8988T (cell line): ENCODE data around the gene HOMER1.
A peak's percentile ranks its signal among the peaks of the same experiment; 100 is the strongest.

ENCODE experiments used
- DNase-seq: peaks from one replicate; pipeline ENCODE4 v3.0.0; 2011

Gene HOMER1, protein sequence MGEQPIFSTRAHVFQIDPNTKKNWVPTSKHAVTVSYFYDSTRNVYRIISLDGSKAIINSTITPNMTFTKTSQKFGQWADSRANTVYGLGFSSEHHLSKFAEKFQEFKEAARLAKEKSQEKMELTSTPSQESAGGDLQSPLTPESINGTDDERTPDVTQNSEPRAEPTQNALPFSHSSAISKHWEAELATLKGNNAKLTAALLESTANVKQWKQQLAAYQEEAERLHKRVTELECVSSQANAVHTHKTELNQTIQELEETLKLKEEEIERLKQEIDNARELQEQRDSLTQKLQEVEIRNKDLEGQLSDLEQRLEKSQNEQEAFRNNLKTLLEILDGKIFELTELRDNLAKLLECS

DNA sequence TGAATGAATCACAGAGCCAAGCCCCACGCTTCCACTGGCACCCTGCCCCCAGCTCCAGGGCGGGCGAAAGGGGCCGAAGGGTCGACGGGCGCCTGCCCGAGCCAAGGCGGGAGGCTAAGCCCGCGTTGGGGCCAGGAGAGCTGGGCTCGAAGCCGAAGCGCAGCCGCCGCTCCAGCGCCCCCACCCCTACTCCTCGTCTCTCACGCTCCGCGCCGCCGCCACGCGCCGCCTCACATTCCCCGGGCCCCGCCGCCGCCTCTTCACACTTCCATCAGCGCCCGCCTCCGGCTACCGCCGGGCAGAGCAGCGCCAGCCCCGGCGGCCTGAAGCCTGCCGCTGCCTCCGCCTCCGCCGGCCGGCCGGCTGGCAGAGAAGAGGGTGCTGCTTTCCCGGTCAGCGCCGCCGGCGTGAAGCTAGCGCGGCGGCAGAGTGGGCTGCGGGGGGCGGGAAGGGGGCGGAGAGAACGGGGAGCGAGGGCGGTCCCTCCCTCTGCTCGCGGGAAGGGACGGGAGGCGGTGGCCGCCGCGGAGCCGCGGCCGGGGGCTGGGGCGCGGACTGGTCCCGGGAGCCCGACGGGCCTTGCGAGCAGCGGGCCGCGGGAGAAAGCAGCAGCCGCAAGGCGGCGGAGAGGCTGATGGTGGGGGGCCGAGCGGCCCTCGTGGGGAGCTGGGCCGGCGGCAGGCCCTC is at the start of gene HOMER1:
TSS of gene HOMER1 (minus strand) at position 431 of the 687 bp plus-strand sequence. CDS start 1,360 bp downstream, outside the sequence.
- DNase-seq = peak; percentile 66

DNA sequence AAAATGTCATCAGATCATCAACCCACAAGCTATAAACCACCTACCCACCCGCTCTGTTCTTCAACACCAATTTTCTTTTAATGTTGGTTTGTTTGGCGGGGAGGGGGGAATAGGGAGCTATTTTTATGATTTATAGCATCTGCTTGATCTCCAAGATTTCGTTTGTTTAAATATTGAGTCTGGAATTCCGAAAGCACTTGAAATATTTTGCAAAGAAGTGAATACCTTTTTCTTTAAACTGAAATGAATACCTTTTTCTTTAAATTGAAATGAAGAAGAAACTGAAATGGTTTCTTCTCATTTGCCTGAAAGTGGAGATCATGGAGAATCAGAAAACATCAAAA is 49.3 kb upstream of the HOMER1 start:
- no peak for DNase-seq

DNA sequence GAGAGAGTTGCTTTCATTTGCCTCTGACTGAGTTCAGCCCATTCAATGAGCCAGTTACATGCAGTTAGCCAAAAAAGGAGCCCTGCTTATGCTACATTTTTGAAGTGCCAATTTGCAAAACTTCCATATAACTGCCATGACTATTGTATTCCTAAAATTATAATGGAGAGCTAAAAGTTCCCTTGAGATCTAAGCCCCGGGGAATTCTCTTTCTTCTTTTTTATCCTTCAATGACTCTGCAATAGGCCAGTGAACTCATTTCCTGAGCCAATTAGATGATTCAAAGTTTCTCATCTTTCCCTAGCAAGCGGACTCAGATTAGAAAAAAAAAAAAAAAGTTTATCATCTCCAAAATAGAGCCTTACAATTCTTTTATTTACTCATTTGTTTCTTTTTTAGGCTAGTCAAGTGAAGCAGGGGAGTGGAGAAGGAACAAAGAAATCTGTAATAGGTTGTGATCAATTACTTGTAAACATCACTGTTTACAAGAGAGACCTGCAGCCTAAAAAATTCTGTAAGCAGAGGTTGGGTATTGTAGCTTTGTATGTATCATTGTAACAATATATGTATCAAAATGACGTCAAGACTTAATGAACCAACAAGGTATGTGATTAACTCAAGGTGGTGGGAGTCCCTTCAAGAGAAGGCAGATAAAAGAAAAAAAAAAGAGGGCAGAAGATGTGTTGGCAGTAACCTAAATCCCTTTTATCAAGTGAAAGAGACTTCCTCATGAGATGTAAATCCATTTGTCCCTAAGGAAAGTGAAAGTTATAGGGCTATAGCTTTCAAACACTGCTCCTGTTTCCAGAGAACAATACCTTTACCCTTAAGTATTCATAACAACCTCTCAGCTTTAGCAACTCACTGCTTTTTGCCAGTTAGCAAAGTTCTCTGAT is 48.7 kb upstream of the HOMER1 start:
- no peak for DNase-seq

DNA sequence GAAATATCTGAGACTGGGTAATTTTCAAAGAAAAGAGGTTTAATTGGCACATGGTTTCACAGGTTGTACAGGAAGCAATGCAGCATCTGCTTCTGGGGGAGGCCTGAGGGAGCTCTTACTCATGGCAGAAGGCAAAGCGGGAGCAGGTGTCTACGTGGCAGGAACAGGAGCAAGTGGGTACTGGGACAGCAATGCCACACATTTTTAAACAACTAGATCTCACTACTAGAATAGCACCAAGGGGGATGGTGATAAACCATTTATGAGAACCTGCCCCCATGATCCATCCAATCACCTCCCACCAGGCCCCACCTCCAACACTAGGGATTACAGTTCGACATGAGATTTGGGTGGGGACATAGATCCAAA is 47.6 kb upstream of the HOMER1 start:
- DNase-seq = no peak

DNA sequence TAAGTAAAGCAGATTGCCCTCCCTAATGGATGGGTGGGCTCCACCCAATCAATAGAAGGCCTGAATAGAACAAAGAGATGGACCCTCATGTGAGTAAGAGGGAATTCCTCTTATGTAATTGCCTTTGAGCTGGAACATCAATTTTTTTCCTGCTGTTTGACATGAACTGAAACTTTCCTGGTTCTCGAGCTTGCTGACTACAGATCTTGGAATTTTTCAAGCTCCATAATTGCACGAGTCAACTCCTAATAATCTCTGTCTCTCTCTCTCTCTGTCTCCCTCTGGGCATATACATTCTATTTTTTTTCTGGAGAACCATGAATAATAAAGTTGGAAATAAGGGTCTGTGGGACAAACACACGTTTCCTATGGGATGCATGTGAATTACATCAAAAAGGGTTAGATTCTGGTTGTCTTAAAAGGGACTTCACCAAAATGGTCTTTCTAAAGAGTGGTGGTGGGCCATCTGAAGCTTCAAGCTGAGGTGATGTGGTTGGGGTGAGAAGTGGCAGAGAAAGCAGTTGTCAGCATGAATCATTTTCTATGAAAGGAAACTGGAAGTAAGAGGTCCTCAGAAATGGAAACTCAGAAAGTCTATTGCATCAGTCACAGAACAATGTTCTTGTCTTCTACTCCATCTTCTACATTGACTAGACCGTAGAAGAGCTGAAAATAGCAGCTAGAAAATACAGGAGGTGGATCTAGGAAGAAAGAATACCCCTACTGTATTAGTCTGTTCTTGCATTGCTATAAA is 47.0 kb upstream of the HOMER1 start:
- DNase-seq = no peak

DNA sequence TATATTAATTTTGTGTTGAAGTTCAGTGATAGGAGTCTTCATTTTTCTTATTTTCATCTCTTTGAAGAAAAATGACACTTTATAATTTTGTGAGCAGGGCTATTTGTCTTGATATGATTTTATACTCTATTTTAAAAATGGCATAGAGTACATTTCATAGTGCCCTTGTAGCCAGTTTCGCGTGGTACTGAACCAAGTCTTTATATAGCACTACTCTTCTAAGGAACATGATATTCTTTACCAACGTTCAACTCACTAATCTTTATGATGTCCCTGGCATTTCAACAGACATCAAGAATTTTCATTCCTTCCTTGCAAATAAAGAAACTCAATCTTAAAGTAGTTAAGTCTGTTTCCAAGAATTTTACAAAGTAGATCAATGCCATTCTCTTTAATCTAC is 41.5 kb upstream of the HOMER1 start:
- no peak for DNase-seq

DNA sequence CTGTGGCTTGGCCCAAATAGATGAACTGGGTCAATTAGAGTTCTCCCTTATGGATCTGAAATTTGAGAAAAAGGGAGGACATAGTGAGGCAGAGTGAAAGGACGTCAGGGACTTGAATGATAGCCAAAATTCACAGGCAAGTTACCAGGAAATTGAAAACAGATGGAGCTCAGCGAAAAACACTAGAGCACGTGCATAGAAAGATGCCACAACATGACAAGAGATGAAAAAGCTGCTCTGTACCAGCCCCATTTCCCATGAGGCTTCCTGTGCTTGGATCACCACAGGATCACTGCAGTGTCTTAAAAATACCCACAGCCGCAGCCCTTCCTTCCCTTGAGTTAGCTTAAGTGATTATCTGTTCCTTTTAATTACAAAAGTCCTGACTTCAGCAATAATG is 39.0 kb upstream of the HOMER1 start:
- DNase-seq = no peak

DNA sequence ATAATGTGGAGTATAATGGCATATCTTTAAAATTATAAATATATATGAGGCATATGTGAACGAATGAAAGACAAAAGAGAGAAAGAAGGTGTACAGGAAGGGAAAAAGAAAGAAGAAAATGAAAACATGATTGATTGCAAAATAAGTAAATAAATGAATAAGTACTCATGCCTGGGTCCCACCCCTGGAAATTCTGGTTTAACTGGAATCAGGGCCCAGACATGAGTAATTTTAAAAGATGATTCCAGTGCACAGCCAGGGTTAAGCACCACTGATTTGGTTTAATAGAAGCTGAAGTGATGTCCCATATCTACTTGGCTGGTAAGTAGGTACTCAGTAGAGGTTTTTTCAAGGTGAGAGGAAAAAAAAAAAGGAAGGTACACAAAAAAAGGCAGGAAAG is 34.0 kb upstream of the HOMER1 start:
- no peak for DNase-seq

DNA sequence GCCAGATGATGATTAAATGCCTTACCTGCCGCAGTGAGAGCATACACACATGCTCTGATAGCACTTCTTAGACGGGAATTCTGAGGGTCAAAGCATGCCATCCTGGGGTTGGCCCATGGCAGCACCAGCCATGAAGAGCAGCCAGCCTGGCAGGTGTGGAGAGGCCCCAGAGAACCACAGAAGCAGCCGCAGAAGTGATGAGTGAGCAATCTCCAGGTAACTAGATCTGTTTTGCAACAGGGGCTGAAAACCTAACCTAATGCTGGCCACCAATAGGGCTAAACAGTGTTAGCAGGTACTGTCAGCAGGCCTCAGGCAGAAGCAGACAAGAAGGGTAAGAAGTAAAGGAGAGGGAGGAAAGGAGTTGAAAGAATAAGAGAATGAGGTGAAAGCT is 33.5 kb upstream of the HOMER1 start:
- no peak for DNase-seq

DNA sequence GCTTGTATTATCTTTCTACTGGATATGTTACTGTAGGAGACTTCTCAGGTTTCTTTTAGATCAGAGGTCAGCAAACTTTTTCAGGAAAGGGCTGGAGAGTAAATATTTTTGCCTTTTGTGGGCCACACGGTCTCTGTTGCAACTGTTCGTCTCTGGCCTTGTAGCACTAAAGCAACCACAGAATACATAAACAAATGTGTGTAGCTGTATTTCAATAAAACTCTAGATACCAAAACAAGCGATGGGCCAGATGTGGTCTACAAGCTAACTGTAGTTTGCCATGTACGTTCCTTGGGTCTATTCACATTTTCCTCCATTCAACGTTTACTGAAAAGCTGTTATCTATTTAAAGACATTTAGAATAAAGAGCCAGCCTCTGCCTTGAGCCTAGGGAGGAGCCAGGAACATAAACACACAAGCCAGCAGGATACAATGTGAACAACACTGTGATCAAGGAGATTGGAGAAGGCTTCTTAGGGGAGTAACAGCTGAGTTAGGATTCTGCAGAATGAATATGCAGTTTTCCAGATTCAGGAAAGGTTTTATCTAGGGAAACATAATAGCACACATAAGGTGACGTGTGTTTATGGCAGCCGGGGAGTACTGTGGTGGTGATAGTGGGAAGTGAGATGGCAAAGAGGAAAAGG is 33.0 kb upstream of the HOMER1 start:
- DNase-seq = no peak

DNA sequence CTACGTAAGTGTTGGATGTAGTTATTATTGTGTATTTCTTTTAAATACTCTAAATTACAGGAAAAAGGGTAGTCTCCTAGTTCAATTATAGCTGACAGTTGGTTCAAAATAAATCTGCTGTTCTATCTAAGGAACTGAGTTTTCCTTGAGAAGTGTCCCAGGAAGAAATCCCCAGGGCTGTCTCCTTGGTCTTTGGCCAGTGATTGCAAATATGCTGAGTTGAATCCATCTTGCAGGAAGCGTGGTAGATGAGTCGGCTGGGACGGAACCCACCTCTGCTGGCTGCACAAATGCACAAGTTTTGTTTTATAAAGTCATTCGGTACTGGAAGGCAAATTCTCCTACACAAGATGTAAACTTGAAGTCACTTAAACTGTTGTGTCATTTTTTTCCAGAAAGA is 30.2 kb upstream of the HOMER1 start:
- no peak for DNase-seq

DNA sequence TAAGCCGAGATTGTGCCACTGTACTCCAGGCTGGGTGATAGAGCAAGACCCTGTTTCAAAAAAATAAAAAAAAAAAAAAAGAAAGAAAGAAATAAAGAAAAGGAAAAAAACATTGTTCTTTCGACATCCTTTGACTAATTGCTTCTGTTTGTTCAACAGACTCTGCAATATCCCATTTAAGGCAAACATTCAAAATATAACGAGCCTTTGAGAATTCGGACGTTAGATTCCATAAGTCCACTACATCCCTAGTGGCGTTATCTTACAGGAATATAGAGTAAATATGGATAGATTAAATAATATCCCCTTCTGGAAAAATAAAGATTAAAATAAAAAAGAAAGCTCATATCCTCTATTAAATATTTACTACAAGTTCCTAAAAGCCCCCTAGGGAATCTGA is 27.0 kb upstream of the HOMER1 start:
- DNase-seq = no peak

DNA sequence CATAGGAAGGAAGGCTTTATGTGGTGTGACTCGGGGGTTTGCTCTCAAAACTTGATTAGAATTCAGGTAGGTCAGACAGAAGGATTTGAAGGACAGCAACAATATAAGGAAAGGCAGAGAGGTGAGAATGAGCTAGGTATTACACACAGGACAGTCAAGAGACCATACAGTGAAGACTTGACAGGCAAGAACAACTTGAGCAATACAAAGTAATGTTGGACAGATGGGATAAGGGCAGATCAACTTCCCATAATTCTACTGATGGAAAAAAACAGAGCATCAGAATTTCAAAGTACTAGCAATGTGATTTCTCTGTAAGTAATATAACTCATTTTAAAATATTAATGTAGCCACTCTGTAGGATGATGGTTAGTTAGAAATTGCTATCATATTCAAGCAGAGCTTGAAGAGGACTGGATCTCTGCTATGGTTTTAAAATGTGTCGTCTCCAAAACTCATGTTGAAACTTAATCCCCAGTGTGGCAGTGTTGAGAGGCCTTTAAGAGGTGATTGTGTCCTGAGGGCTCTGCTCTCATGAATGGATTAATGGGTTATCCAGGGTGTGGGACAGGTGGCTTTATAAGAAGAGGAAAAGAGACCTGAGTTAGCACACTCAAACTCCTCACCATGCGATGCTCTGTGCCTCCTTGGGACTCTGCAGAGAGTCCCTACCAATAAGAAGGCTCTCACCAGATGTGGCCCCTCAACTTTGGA is 22.4 kb upstream of the HOMER1 start:
- no peak for DNase-seq

DNA sequence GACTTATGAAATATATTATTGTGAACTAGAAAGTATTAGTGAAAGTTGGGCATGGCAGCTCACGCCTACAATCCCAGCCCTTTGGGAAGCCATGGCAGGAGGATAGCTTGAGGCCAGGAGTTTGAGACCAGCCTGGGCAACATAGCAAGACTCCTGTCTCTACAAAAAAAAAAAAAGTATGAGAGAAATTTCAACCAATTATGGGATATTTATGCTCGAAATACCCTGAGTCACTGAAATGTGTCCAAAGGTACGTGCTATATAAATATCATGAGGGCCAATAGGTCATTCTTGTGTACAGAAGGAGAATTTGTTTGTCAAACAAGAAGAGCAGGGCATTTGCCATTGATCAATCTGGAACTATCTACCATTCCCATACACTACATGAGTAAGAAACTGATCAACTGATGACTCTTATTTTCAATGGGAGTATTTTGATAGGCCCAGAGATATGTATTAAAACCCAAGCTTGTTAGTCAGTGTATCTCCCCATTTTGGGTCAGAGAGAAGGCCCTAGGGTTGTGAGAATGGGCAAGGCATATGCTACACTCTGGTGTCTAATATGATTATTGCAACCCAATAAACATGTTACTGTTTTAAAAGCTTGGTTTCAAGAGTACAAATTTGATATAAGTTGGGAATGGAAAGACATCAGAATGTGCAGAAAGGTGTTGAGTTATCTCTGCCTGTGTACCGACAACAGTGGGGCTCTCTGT is 21.7 kb upstream of the HOMER1 start:
- DNase-seq = no peak

DNA sequence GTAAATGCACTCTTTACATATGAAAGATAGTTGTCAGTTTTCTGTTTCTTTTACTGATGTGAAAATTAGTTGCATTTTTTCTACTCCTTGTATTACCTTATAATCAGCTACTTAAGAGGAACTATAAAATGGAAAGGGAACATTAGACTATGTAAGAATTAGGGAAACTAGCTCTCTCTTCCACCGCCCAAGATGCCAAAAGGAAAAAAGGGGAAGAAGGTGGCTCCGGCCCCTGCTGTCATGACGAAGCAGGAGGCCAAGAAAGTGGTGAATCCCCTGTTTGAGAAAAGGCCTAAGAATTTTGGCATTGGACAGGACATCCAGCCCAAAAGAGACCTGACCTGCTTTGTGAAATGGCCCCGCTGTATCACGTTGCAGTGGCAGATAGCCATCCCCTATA is 15.2 kb upstream of the HOMER1 start:
- DNase-seq = no peak

DNA sequence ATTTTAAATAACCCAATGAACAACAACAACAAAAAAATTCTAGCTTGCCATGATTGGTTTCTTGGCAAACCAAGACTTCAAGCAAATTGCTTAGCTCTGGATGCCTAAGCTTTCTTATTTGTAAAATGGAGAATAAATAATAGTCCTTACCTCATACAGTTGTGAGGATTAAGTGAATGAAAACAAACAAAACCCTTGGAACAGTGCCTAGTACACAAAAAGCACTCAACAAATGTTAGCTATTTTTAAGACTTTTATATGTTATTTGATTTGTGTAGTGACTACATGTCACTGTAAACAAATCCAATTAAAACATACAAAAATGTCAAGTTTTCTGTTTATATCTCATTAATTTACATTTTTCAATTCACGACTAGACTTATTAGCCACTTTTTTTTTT is 13.5 kb upstream of the HOMER1 start:
- DNase-seq = no peak

DNA sequence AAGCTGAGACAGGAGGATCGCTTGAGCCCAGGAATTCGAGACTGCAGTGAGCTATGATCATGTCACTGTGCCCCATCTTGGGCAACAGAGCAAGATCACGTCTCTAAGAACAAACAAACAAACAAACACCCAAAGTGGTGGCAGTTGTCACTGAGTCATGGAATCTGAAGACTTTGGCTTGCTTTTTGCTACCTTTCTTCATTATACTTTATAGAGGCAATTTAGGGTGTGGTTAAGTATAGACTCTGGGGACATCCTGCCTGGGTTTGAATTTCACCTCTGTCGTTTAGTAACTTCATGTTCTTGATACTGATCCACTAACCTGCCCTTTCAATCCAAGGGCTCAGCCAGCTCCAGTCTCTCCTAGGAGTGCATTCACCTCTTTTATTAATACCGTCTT is 13.0 kb upstream of the HOMER1 start:
- no peak for DNase-seq

DNA sequence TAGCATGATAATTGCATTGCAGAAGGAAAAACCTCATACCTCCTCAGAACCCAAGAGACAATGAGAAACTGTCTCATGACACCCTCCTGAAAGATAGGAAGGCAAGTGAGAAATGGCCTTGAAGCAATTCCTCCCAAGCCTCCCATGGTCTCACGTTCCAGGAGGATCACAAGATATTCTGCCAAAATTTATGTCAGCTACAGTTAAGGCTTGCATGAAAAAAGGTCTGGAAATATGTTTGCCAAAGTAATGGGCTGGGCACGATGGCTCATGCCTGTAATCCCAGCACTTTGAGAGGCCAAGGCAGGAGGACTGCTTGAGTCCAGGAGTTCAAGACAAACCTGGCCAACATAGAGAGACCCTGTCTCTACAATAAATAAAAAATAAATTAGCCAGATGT is 12.6 kb upstream of the HOMER1 start:
- no peak for DNase-seq

DNA sequence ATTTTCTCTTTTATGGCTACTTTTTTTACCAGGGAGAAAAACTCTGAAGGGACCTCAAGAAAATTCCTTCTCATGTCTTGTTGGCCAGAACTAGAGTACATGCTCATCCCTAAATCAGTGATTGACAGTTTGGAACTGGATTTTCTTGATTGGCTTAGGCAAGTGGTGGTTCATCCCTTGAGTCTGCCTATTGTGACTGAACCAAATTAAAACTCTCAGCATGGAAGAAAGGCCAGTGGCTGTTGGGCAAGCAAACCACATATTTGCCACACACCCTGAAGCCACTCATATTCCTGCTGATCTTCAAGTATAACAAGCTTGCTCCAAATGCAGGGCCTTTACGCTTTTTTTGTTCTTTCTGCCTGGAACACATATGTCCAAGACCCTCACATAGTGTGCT is 7.2 kb upstream of the HOMER1 start:
- no peak for DNase-seq

DNA sequence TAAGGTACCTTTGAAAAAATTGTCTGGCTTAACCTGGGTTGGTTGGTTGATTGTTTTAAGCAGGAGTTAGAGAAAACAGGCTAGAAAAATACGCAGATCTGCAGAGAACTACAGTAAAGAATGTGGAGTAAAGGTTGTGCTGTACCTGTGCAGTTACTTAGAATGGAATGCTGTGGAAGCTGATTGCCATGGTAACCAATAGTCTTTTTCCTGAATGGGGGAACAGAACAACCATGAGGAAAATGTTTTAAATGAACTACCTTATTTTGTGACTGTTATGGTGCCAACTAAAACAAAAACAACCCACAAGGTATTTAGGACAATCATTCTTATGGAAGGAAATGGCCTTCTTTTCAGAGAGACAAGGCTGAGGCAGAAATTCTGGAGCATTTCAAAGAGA is 4.8 kb upstream of the HOMER1 start:
- DNase-seq = no peak

DNA sequence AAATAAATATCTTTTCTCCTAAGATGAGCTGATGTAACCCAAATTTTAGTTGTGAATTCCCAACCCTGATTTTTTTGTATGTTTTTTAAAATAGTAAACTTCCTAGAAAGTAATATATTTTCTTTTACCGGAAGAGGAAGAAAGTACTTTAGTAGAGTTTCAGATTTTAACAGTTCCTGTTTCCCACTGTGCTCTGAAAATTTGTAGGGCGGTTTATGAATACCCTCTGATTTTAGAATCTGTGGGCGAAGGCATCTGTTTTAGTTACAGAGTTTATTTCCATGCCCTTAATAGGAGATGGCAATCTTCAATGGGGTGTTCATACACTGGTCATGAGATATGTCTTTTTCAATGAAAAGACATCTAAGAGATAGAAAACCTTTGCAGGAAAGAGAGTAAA is 3.7 kb upstream of the HOMER1 start:
- no peak for DNase-seq
